IPS-NIHi7 (cell line): ENCODE results near the gene DAW1.

Experiments
- DNase-seq: peaks from one replicate; pipeline ENCODE4 v3.0.0; 2012; ENCODE audit warnings: mixed read lengths; ENCODE audit errors: extremely low spot score

DAW1 gene

GRCh38 chr2:227862227-227862740, 9.1 kb upstream of the DAW1 start:
- DNase-seq: peak; percentile 28

GRCh38 chr2:227862741-227863588, 8.5 kb upstream of the DAW1 start:
- peak; percentile 71 for DNase-seq

- no peak for DNase-seq
These were observed 7.2 kb upstream of the DAW1 start for GRCh38 chr2:227864161-227864756.

- DNase-seq: no peak
These were observed 6.1 kb upstream of the DAW1 start for GRCh38 chr2:227865291-227865690.

GRCh38 chr2:227867386-227867785, 4.0 kb upstream of the DAW1 start:
- no peak for DNase-seq

- DNase-seq: no peak
These were observed 589 bp upstream of the DAW1 start for GRCh38 chr2:227870710-227871374.

- DNase-seq: no peak
These were observed 1.2 kb downstream of the DAW1 start for GRCh38 chr2:227872676-227873075.

- no peak for DNase-seq
These were observed 4.9 kb downstream of the DAW1 start for GRCh38 chr2:227876300-227876801.

- DNase-seq: no peak
These were observed 6.2 kb downstream of the DAW1 start for GRCh38 chr2:227877421-227878310.

GRCh38 chr2:227880460-227880859, 9.0 kb downstream of the DAW1 start:
- DNase-seq: no peak

- DNase-seq: no peak
These were observed 10.6 kb downstream of the DAW1 start for GRCh38 chr2:227881866-227882517.

GRCh38 chr2:227884511-227884947, 13.1 kb downstream of the DAW1 start:
- DNase-seq: peak; percentile 92

GRCh38 chr2:227886149-227886548, 14.7 kb downstream of the DAW1 start:
- DNase-seq: no peak

GRCh38 chr2:227888289-227888688, 16.9 kb downstream of the DAW1 start:
- DNase-seq: peak; percentile 49

GRCh38 chr2:227889336-227889735, 17.9 kb downstream of the DAW1 start:
- DNase-seq: no peak

- DNase-seq: peak; percentile 20
These were observed 19.2 kb downstream of the DAW1 start for GRCh38 chr2:227890495-227891079.

GRCh38 chr2:227891673-227892072, 20.2 kb downstream of the DAW1 start:
- DNase-seq: no peak

GRCh38 chr2:227903381-227903780, 31.9 kb downstream of the DAW1 start:
- no peak for DNase-seq

GRCh38 chr2:227906991-227907390, 35.6 kb downstream of the DAW1 start:
- no peak for DNase-seq
